RWPE1 (cell line): ENCODE results near the gene TNPO3.

Experiments used
- CTCF ChIA-PET: fragments of 350-600 bp; sonication (Branson Sonifier 250); formaldehyde crosslinking; extraction: SDS; loops from one replicate; lab custom pipeline; 2021; lab: Yijun Ruan, JAX
- POLR2A ChIA-PET: fragments of 400-600 bp; formaldehyde crosslinking; extraction: SDS; loops from one replicate; lab custom pipeline; 2020; ENCODE audit warnings: antibody characterized with exemption; ENCODE audit not compliant: low non-redundant PET; lab: Yijun Ruan, JAX
- DNase-seq: peaks from one replicate; pipeline ENCODE4 v3.0.0; 2012; ENCODE audit warnings: low spot score
- H3K27ac ChIP-seq: fragments of 450-650 bp; 2 replicates; pipeline ENCODE4 v1.5.1; 2017
- TF ChIP-seq, protein P1 (sequence below): fragments of 450-650 bp; conservative IDR thresholded peaks from 2 replicates; pipeline ENCODE4 v1.5.1; 2017; ENCODE audit warnings: low read depth, mild to moderate bottlenecking

The TNPO3 gene

GRCh38 chr7:128934361-128935341, 120.3 kb downstream of the TNPO3 start:
- no peak overlapping the region for H3K27ac ChIP-seq
- CTCF ChIA-PET: interaction anchor here (1.0 kb wide), 1 partner anchor 54 kb away, joined by 4 read pairs; no protein-coding TSS in a partner anchor
- POLR2A ChIA-PET: no interaction called here
- TF ChIP-seq, protein P1, sequence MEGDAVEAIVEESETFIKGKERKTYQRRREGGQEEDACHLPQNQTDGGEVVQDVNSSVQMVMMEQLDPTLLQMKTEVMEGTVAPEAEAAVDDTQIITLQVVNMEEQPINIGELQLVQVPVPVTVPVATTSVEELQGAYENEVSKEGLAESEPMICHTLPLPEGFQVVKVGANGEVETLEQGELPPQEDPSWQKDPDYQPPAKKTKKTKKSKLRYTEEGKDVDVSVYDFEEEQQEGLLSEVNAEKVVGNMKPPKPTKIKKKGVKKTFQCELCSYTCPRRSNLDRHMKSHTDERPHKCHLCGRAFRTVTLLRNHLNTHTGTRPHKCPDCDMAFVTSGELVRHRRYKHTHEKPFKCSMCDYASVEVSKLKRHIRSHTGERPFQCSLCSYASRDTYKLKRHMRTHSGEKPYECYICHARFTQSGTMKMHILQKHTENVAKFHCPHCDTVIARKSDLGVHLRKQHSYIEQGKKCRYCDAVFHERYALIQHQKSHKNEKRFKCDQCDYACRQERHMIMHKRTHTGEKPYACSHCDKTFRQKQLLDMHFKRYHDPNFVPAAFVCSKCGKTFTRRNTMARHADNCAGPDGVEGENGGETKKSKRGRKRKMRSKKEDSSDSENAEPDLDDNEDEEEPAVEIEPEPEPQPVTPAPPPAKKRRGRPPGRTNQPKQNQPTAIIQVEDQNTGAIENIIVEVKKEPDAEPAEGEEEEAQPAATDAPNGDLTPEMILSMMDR: no peak
- no peak for DNase-seq

DNA sequence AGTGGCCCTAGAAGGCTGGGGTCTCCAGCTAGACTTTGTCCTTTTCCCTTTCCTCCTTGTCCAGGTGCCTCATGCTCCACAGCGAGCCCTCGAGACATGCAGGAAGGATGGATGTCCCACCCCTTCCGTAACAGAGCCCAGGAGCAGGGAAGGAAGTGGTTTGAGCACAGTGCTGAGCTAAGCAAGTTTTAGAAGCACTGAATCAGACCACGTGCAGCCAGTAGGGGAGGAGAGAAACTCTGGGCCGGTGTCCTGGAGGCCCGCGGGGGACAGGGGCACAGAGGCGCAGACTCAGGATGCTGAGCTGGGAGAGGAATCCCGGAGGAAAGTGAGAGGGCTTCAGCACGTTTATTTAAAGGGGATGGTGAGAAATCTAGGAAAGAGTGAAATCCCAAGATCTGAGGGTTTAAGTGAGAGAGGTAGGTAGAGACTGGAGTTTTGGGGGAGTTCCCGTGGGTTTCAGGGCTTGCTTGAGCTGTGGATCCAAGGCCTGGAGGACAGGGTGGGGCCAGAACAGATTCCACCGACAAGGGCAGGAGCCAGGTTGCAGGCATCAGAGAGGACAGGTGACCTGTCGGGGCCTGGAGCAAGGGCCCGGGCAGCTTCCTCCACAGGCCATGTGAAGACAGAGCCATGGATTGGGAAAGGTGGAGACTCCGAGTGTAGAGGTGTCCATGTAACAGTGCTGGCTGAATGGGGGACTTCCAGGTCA, 121.6 kb downstream of the TNPO3 start:
- POLR2A ChIA-PET: no interaction called here
- TF ChIP-seq, protein P1: no peak
- no peak overlapping the region for H3K27ac ChIP-seq

GRCh38 chr7:128932862-128933179, 122.1 kb downstream of the TNPO3 start:
- DNase-seq: no peak
- CTCF ChIA-PET: no interaction called here
- POLR2A ChIA-PET: no interaction called here
- TF ChIP-seq, protein P1: no peak
- H3K27ac ChIP-seq: no peak overlapping the region

More for the DNA sequence above, 121.6 kb downstream of the TNPO3 start:
- CTCF ChIA-PET: interaction anchor here (1.0 kb wide), 1 partner anchor 53 kb away, joined by 4 read pairs; no protein-coding TSS in a partner anchor
- no peak for DNase-seq

GRCh38 chr7:128931965-128932861, 122.7 kb downstream of the TNPO3 start:
- no peak overlapping the region for H3K27ac ChIP-seq
- CTCF ChIA-PET: no interaction called here
- DNase-seq: no peak
- POLR2A ChIA-PET: no interaction called here
- TF ChIP-seq, protein P1: no peak

DNA sequence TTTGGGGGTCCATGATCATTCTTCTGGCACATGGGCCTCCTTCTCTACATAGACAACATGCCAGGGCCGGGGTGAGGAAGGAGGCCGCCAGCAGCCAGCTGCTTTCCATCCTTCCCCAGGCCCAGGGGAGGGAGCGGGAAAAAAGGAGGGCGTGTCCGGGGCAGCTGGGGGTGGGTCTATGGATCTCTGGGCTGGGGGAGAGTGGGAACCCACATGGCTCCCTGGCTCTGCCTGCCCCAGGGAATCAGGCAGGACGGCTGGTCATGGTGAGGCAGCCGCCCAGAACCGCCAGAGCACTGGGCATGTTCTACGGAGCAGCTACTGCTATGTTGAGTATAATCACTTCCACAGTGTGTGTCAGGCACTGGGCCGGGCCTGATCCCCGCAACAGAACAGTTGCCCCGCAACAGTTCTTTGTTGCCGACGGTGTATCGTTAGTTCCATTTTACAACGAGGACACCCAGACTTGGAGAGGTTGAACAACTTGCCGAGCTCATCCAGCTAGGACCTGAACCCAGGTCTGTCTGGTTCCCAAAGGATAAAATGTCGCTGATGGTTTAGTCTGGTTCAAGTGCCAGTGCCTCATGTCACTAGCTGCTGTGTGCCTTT, 123.6 kb downstream of the TNPO3 start:
- DNase-seq: no peak
- ChIA-PET POLR2A (interaction anchor here (0.6 kb wide), 1 partner anchor 122 kb away, joined by 3 read pairs; no protein-coding TSS in a partner anchor), CTCF (interaction anchor here (0.6 kb wide), 1 partner anchor 90 kb away, joined by 6 read pairs; no protein-coding TSS in a partner anchor)
- H3K27ac ChIP-seq: no peak overlapping the region
- TF ChIP-seq, protein P1: no peak
